Activated CD4-positive, CD25-positive, alpha-beta regulatory T cell treated with anti-CD3 and anti-CD28 coated beads, Interleukin-2, amount 50 U/mL, for 24 hours (primary cell): ENCODE results near the gene CCL13.

Experiments used
- ATAC-seq, 2 donors: fragments of 150-1000 bp; cut with Tn5 transposase; one replicate each; pipeline ENCODE4 v1.10.0; 2021; ENCODE audit warnings: mild to moderate bottlenecking in 1 of 2, moderate library complexity in 1 of 2

The CCL13 gene

DNA sequence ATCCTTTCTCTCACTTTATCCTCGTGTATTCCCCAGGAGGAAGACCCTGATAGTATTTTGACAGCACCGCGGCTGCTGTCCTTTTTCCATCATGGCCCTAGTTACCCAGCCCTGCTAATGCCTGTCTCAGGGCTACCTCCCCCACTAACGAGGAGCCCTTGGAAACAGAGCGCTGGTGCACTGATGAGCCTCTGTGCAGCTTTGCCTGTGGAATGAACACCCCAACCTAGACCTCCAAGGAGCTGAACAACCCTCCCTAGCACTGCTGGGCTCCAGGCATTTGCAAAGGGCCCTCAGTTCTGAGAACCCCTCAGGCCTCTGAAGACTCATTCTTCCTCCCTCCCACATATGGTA lies 30.0 kb downstream of the CCL13 start:
- no peak for ATAC-seq

GRCh38 chr17:34386697-34387550 lies 30.6 kb downstream of the CCL13 start:
- ATAC-seq: no peak

DNA sequence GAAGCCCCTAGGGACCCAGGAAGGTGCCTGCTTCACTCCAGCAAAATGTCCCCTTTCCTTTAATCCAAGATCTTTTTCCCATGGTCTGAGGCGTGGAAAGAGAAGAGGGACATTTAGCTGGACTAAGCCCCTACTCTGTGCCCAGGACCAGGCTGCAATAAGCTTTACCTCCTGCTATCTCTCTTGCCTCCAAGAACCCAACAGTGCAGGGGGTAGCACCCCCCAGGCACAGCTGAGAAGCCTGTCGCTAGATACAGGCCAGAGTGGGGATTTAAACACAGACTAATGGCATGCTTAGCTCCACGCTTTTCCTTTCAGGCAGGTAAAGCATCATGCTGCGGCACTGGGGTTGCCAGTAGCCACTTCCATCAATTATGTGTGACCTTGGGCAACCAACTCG lies 31.3 kb downstream of the CCL13 start:
- ATAC-seq: no peak

DNA sequence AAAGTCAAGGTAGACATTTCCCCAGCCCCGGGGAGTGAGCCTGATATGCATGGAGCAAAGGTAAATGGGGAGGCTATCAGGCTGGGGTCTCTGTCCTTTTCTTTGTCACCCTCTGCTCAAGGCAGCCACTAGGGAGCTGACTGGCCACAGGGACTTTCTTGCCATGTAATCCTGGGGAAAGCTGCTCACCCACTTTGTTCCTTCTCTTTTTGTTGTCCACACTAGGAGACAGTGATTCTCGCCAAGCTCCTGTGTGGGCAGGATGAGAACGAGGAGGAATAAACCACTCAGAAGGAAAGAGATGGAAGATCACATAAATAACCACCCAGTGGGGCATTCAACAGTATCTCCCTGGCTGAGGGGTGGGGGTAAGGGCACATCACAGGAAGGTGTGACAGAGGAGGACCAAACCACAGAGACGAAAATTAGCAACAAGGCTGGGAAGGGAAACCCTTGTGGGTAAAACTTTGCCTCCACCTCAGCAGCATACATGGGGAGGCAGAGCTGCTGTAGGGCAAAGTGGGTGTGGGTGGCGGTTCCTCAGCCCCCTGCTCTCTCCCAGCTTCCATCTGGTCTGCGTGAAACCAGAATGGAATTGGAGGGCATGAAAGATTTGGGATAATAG lies 33.0 kb downstream of the CCL13 start:
- ATAC-seq: no peak

DNA sequence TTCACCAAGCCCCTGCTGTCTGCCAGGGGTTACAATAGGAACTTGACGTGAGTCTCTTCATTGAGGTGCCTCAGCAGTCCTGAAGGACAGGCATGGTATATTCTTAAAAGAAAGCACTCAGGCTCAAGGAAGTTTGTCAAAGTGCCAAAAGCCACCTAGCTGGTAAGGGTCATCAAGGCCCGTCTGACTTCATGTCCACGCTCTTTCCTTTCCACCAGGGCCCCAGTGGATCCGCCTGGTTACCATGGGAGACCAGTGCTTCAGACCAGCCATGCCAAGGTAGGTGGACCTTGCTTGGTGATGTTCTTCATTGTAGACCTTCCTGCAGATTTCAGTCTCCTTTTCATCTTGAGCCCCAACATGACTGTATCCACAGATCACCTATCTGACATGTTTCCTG lies 34.4 kb downstream of the CCL13 start:
- no peak for ATAC-seq

GRCh38 chr17:34391241-34391640 lies 35.0 kb downstream of the CCL13 start:
- ATAC-seq: no peak

DNA sequence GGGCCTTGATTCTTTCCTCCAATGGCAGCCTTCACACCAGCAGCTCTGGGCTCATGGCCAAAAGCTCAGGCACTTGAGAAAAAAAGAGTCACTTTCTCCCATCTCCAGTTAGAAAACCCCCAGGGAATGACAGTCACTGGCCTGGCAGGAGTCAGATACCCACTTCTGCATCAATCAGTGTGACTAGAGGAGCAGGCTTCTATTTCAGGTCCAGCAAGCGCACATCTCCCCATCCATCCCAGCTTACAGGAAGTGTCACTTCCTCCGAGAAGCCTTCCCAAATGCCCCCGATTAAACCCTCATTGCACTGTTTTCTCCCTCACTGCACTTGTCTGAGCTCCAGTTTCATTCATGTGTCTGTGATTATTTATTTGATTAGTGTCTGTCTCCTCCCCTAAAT lies 37.1 kb downstream of the CCL13 start:
- ATAC-seq: no peak

GRCh38 chr17:34397265-34397664 lies 41.0 kb downstream of the CCL13 start:
- no peak for ATAC-seq

GRCh38 chr17:34398990-34399389 lies 42.7 kb downstream of the CCL13 start:
- ATAC-seq: peak; percentile 20 to 38

DNA sequence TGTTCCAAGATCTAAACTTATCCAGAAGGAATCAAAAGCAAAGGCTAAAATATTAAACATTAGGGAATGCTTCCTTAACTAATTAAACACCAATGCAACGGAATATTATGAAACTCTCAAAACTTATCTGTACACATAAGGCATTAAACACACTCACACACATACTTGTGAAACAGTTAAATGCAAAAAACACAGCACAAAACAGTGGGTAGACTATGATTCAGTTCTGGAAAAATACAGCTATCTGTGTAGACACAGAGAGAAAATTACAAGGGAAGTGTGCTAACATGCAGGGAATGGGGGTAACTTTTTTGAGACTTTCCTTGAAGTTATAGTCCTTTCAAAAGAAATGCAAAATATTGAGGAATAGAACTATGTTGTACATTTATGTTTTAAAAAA lies 43.4 kb downstream of the CCL13 start:
- ATAC-seq: no peak

DNA sequence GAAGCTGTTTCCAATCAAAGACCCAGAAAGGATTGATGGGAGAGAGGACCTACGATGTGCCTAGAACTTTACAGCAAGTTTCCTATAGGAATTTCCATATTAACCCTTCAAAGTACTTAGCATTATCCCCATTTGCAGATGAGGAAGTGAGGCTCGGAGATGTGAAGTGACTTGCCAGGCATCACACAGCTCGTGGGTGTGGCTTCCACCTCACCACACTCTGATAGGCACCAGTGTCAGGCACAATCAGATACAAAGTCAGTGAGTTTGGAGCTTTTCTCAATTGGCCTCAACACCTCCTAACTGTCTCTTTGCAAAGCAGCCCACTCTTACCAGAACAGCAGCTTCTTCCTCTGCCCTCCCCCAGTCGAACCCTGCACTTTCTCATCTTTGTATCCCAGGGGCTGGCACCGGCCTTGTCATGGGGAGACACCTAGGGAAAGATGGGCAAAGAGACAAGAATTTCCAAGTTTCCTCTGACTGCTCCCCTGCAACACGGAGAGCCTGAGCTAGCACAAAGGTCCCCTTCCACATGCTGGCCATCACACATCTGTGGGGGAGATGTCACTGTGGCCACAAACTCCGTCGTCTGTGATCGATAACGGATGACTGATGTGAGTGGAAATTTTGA lies 44.1 kb downstream of the CCL13 start:
- no peak for ATAC-seq

DNA sequence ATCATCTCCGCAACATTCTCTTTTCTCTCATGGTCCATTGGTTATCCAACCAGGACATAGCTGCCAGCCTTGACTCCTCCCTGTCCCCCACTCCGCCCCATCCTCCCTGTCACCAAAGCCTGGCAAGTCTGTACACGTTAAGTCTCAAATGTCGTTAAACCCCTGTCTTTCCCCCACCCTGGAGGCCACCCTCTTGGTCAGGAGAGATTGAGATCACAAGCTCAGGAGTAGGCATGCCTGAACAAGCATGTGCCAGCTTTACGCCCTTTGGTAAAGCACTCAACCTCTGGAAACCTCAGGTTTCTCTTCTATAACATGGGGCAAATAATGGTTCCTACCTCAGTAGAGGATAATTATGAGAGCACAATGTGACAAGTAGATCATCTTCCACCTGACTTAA lies 44.9 kb downstream of the CCL13 start:
- no peak for ATAC-seq

DNA sequence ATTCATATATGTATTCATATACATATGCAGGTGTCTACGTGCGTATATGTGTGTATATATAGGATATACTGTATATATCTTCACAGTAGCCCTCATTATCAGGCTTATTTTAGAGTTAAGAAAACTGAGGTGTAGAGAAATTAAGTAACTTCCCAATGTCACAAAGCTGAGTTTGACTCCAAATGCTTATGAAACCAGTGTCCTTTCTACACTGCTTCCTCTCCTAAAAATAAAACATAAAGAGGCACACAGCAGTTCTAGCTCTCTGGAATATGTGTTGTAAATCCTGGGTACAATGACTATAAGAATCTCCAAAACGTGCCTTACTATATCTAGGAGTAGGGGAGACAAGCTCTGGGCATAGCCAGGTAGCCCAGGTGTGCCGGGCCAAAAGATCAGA lies 46.7 kb downstream of the CCL13 start:
- ATAC-seq: no peak

DNA sequence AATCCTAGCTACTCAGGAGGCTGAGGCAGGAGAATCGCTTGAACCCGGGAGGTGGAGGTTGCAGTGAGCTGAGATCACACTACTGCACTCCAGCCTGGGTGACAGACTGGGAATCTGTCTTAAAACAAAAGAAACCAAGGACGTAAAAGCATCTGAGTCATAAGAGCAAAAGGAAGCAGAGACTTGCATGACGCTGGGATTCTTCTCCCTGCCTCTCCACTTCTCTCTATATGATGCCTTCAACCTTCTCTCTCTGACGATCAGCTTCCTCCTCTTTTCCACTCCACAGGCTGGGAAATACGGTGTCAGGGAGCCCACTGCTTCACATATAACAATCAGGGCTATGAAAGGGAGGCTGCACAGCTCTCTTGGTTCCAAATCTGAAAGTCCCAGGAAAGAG lies 49.9 kb downstream of the CCL13 start:
- no peak for ATAC-seq
